ELF-1 (cell line): ENCODE results near the gene BCHE.

Experiments used
- DNase-seq: peaks from one replicate; pipeline ENCODE4 v3.0.0-alpha.2; 2016; ENCODE audit warnings: low read depth, low spot score

Gene BCHE

GRCh38 chr3:165749821-165750220 lies 87.4 kb downstream of the BCHE start:
- DNase-seq: no peak

- DNase-seq: no peak
These were observed 88.0 kb downstream of the BCHE start for GRCh38 chr3:165749241-165749640.

GRCh38 chr3:165748094-165748493 lies 89.1 kb downstream of the BCHE start:
- DNase-seq: no peak

- DNase-seq: no peak
These were observed 90.3 kb downstream of the BCHE start for GRCh38 chr3:165746874-165747273.

GRCh38 chr3:165744025-165744424 lies 93.2 kb downstream of the BCHE start:
- no peak for DNase-seq

- no peak for DNase-seq
These were observed 94.9 kb downstream of the BCHE start for GRCh38 chr3:165742351-165742750.

- no peak for DNase-seq
These were observed 107.5 kb downstream of the BCHE start for GRCh38 chr3:165729756-165730155.

GRCh38 chr3:165728924-165729323 lies 108.3 kb downstream of the BCHE start:
- no peak for DNase-seq

- DNase-seq: no peak
These were observed 111.9 kb downstream of the BCHE start for GRCh38 chr3:165725296-165725695.
